ENCODE results near the gene ARL8B. TPM values are rescaled to one million over a fixed set of nuclear protein-coding genes. Genes with fewer than 3 reads are reported as not detected.

ARL8B gene
- total and polyA plus RNA-seq, 10 of the 15 experiments (the other 5 are each of a cell fraction or from before 2014, with no cell fraction given): 22.0 to 80.6 (median 43.7) TPM

GRCh38 chr3:5140230-5140621 is 18.1 kb downstream of the ARL8B start (continued):
- TF ChIP-seq ZBTB40 (IDR thresholded peaks at IDR 0.05; ENCODE audit: borderline replicate concordance) (peak; percentile 58; the same call in 1 of the 2 replicates), TCF12 (IDR thresholded peaks at IDR 0.05; ENCODE audit: low read depth, low read length) (0 out of 2 replicates have a peak, but pooled peaks have one; percentile 10), CUX1 (IDR thresholded peaks at IDR 0.05; ENCODE audit: insufficient replicate concordance, low read depth, low read length) (peak; percentile 32), YY1 (IDR thresholded peaks at IDR 0.05; ENCODE audit: low read depth, low read length) (0 out of 2 replicates have a peak, but pooled peaks have one; percentile 16), ESRRA (IDR thresholded peaks at IDR 0.05; ENCODE audit: low read length) (no peak), SIX5 (IDR thresholded peaks at IDR 0.05; ENCODE audit: low read depth, low read length, severe bottlenecking) (no peak), BACH1 (IDR thresholded peaks at IDR 0.05; ENCODE audit: borderline replicate concordance) (0 out of 2 replicates have a peak, but pooled peaks have one; percentile 47), MXI1 (IDR thresholded peaks at IDR 0.05; ENCODE audit: low read depth, low read length) (0 out of 2 replicates have a peak, but pooled peaks have one; percentile 26), SMAD1 (IDR thresholded peaks at IDR 0.05; ENCODE audit: low read depth, partially characterized antibody) (peak; percentile 66), MEF2B (IDR thresholded peaks at IDR 0.05; ENCODE audit: partially characterized antibody, poor library complexity, severe bottlenecking) (peak; percentile 73), CREB1 (IDR thresholded peaks at IDR 0.05; ENCODE audit: low read depth) (peak; percentile 4; the same call in 1 of the 2 replicates), IKZF2 (IDR thresholded peaks at IDR 0.05) (peak; percentile 73 to 80; a peak in 3 of 4 replicates), PBX3 (IDR thresholded peaks at IDR 0.05; ENCODE audit: insufficient replicate concordance, low read depth, low read length) (no peak), ZBED1 (IDR thresholded peaks at IDR 0.05; ENCODE audit: borderline replicate concordance) (peak; percentile 38; the same call in 1 of the 2 replicates), HCFC1 (IDR thresholded peaks at IDR 0.05; ENCODE audit: low read length) (no peak), SKIL (IDR thresholded peaks at IDR 0.05; ENCODE audit: low read depth, poor library complexity, severe bottlenecking) (peak; percentile 86), EP300 (IDR thresholded peaks at IDR 0.05; ENCODE audit: borderline replicate concordance in 1 of 2, control insufficient read depth in 1 of 2, low read depth in 2 of 2, low read length in 2 of 2) (peak; percentile 33 to 39; a peak in 2 of 4 replicates)

All from GM12878 (cell line).